ENCODE results near the gene TMPRSS5. TPM values are rescaled to one million over a fixed set of nuclear protein-coding genes. Genes with fewer than 3 reads are reported as not detected.
A peak's percentile ranks its signal among the peaks of the same experiment; 100 is the strongest.
"Not testable (repeated sequence)": the region's sequence is repeated elsewhere in the genome, so short reads cannot be mapped to it uniquely, and the experiment has no call there.

The TMPRSS5 gene
- polyA plus RNA-seq, 4 donors: 0.39 to 0.98 (median 0.78) TPM

DNA sequence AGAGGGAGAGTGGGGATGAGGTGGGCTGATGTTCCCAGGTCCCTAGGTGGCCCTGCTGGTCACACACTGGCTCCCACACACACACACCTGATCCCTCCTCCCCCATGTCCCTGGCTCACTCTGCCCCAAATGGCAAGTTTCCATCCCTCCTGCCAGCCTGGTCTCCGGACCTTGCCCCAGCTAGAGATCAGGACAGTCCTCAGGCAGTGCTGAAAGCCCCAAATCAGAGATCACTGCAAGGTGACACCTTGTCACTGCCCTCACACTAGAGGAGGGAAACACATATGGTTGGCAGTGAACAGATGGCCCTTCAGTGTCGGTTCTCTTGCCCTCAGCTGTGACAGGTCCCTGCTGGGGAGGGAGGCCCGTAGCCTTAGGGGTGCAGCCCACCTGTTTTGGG, 7.6 kb downstream of the TMPRSS5 start:
- no peak for DNase-seq (ENCODE audit: low read depth in 4 of 4, low spot score in 3 of 4)

DNA sequence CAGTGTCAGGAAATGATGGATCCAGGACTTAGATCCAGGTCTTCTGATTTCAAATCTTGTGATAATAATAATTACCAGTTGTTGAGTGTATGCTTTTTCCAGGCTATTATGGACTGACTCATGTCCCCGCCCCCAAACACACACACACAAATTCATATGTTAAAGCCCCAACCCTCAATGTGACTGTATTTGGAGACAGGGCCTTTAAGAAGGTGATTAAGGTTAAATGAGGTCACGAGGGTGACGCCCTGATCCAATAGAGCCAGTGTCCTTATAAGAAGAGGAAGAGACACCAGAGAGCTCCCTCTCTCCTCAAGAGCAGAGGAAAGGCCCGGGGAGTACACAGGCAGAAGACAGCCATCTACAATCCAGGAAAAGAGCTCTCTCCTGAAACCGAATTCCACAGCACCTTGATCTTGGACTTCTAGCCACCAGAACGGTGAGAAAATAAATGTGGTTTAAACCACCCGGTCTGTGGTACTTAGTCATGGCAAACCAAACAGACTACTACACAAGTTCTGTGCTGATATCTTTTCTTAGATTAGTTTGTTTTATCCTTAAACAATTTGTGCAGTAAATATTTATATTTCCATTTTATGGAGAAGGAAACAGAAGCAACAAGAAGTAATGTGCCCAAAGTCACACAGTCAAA, 8.2 kb downstream of the TMPRSS5 start:
- DNase-seq (ENCODE audit: low read depth in 4 of 4, low spot score in 3 of 4): no peak

DNA sequence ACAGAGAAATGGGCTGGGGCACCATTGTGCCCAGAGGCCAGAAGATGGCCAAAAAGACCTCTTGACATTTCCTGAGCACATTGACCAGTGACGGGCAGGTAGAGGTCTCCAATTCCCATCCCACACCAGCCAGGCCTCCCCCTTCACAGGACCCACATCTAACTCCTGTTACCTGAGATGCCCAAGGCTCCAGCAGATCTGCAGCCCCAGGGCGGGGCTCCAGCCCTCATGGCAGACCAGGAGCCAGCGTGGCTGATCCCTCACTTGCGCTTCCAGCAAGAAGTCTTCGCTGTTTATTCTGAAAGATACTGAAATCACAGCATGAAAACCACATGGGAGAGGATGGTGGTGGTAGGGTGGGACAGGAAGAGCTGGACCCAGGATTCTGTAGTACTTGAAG, 9.0 kb downstream of the TMPRSS5 start:
- DNase-seq (ENCODE audit: low read depth in 4 of 4, low spot score in 3 of 4): no peak

DNA sequence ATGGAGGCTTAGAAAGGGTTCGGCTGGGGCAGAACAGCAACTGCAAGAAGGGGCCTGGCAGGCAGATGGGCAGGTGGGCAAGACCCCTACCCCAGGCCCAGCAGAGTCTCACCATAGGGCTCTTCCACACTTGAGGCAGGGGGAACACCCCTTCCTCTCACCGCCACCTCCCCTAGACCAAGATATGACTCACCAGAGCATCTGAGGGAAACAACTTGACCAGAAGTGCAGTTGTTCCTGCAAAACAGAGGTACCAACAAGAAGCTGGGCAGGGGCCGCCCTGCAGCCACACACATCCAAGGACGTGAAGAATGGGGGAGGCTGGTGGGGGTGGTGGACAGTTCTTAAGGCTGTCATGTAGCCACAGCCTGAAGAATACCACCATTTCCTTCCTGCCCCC, 10.9 kb downstream of the TMPRSS5 start:
- no peak for DNase-seq (ENCODE audit: low read depth in 4 of 4, low spot score in 3 of 4)

DNA sequence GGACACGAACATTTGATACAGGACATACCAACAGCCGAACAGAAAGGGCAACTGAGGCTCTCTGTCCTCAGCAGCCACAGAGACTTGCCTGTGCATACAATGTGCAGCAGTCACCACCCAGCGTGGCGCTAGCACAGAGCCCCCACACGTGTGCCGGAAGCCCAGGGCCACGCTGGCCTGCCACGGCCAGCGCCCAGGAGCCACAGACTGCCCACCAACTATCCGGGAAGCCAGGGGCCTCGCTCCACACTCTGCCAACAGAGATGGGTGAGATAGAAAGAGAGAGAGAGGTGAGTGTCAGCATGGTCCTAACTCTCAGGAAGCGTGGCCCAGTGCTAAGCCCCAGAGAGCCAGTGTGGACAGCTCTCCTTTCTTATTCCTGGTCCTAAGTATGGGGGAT, 11.7 kb downstream of the TMPRSS5 start:
- DNase-seq (ENCODE audit: low read depth in 4 of 4, low spot score in 3 of 4): no peak

DNA sequence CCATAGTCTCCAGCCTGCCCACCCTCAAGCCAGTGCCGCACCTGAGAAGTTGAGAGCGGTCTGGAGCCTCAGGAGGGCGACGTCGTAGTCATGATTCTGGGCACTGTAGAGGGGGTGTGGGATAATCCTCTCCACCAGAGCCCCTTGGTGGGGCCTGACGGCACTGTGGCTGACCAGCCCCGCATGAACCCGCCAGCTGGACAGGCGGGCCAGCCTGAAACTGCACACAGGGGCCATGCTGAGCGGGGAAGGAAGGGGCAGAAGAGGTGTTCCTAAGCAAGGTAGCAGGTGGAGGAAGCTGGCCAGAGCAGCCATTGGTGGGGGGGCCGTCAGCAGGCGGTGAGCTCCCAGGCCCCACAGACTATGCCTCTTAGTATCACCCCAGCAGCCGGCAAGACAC, 13.1 kb downstream of the TMPRSS5 start:
- DNase-seq (ENCODE audit: low read depth in 4 of 4, low spot score in 3 of 4): no peak

DNA sequence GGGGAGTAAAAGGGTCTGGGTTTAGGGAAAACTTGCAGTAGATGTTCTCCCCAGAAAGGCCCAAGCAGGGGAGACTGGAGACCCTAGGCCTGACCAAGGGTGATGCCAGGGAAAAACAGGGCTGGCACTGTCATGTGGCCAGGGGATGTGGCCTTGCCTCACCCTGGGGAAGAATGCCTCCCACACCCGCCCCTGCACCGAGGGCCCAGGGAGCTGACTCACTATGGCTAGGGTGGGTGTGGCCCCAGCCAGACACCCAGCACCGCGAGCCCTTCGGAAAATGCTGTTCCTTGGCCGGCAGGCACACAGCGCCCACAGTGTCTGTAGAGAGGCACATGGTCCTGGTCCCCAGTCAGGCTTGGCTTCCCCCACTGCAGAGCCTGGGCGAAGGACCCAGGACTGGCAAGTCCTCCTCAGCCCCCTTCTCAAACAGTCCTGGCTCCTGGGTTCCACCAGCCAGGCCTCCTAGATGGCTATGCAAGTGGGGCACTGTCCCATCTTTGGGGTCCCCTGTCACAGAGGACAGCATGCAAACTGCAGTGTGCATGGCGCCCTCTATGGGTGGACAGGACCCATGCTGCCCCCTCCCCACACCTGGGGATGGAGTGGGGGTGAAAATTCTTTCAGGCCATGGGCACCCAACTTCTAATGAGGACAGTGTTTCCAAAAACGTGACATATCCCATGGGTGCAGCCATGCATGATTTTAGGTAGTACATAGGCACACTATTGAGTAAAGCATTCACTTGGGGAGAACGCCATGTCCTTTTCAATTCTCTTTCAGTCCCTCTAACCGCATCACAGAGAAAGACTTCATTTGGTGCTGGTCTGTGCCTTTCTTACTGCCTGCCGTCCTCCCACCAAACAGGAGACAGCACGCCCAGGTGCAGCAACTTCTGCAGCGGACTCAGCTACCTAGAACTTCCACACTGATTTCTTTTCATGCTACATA, 15.2 kb downstream of the TMPRSS5 start:
- no peak for DNase-seq (ENCODE audit: low read depth in 4 of 4, low spot score in 3 of 4)

DNA sequence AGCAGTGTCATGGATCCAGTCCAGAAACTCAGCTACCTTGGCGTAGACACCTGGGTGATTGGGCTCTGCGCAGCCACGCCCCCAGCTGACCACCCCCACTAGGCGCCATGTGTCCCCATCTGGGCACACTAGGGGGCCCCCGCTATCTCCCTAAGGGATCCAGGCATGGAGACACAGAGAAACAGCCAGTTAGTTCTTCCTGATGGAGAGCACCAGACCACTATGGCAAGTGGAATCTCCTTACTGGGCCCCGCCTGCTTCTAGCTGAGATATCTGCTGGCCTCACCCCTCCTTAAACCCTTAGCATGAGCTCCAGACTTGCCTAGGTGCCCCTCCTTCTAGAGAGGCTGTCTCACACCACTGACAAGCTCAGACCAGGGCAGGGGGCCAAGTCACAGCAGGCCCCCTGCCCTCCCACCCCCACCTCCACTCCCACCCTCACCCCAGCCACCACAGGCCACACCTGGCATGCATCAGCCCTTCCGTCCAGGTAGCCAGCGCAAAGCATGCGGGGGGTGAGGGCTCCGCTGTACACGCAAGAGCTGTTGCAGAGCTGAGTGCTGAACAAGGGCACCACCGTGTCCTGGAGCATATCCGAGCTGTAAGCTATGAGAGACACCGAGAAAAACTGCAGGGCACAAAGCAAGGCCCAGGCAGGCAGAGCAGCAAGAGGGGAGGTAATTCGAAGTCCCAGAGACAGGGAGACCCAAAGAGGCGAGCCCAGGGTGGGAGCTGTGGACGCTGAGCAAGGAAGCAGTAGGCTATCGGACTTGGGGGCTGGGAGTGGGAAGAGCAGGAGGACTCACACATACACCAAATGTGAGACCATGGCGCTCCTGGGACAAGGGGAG, 16.1 kb downstream of the TMPRSS5 start:
- no peak for DNase-seq (ENCODE audit: low read depth in 4 of 4, low spot score in 3 of 4)

DNA sequence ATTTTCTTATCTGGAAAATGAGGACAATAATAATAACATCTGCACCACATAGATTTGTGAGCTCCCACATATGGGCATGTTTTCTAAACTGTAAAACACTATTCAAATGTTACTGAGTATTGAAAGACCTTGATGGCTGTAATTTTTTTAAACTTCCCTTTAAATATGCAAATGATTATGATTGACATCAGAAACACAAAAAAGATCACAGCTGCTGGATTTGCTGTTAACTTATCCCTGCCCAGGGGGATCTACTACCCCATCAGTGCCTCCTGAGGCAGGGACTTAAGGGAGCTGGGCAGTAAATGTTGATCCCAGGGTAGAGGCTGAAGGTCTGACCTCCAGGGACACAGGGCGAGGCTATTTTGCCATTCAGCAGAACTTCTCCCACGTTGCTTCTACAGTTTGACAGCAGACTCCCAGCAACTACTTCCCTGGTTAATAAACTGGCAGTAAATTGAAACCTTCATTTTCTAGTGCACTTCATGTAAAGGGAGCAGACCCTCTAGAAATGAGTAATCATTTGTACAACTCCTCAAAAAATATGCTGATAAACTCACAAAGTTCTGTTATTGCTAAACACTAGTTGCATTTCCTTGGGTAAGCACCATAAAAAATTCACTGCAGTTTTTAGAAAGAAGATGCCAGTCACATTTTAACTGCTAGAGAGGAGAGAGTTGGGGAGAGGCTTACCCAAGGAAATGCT, 20.3 kb downstream of the TMPRSS5 start:
- no peak for DNase-seq (ENCODE audit: low read depth in 4 of 4, low spot score in 3 of 4)

DNA sequence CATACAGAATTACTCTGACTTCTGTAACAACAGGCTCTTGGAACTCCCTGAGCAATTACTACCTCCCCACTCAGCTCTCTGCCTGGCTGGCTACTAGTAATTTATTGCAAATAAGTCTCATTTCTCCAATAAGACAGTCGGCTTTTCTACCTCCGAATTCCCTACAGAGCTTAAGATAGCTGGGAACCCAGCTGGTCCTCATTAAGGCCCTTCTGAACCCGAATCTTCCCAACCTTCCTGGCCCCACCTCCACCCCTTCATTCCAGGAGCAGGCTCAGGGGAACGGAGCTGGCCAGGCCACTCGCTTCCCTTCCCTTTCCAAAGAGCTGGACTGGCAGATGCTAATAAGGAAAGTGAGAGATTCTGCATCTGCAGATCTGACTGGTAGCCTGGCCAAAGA, 21.6 kb downstream of the TMPRSS5 start:
- no peak for DNase-seq (ENCODE audit: low read depth in 4 of 4, low spot score in 3 of 4)

DNA sequence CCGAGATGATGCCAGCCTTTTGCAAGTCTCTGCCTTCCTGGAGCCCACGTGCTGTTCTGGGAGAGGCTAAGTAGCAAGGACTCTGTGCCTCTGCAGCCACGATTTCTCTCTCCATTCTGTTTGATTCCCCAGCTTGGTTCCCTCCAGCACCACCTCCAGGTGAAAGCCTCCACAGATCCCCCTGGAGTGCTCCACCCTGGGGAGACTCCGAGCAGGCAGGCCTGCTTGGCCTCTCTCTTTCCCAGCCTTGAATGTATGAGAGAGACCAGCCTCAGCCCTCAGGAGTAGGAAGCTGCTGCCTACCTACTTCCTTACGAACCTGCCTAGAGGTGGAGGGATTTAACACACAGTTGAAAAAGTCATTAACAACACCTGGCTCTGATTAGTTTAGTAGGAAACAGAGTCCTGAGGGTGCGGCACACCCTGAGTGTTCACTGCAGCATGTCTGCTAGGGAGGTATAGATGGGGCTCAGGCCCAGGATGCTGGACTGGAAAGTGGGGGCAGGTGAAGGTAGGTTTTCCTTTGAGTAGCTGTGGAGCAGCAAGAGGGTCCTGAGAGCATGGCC, 22.5 kb downstream of the TMPRSS5 start:
- no peak for DNase-seq (ENCODE audit: low read depth in 4 of 4, low spot score in 3 of 4)

DNA sequence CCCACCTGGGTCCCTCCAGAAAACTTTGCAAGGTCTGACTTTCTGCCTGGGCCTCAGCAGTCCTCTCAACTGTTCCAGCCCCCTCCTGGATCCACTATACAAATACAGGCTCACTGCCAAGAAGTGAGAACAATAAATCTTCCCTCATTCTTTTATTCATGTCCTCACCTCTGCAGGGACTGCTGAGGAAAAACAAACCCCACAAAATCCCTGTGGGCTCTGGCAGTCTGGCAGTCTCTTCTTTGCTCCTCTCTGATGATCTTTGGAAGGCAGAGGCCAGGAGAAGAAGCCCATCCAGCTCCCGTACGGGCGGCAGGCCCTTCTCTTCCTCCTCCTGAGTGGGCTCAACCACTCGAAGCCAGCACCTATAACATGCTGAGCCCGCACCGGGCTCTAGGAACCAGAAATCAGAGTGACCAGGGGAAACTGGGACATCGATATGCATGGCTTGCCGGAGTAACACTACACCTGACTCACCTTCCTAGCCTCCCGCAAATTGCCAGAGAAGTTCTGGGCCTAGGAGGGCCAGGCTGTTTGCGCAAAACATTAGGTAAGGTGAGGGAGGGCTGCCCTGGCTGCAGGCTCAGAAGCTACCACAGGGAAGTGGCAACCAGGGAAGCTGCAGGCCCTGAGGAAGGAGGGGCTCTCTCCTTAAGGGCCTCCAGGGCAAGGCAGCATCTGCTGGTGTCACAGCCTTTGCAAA, 24.2 kb downstream of the TMPRSS5 start:
- DNase-seq (ENCODE audit: low read depth in 4 of 4, low spot score in 3 of 4): peak in 1 of 4 donors; percentile 64

DNA sequence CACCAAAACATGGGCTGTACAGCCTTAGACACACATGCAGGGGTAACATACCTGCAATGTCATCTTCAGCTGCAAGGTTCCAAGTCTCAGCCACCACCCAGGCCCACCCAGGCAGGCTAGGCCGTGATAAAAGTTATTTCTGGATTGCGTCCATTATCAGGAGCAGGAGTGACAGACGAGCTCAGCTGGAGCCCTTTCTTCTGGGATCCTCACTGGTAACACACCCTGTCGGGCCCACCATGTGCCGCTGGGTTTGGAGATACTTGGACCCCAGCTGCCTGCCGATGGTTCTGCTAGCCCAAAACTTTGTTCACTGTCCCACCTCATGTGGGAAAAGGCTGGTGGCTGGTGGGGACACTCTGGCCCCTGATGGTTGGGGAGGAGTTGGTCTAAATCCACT, 24.8 kb downstream of the TMPRSS5 start:
- no peak for DNase-seq (ENCODE audit: low read depth in 4 of 4, low spot score in 3 of 4)

DNA sequence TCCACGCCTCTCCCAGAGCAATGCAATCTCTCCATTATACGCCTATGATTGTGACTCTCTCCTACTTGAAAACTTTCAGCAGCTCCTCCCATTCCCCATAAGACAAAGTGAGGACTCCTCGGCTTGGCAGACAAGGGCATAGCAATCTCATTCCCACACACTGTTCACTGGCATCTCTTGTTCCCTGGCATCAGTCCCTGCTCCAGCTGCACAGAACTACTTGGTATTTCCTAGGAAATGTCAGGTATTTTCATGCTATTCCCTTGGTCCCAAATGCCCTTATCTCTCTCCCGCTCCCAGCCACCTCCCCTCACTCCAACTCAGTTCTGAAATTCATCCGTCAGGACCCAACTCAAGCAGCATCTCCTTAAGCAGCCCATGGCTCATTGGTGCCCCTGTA, 28.4 kb downstream of the TMPRSS5 start:
- DNase-seq (ENCODE audit: low read depth in 4 of 4, low spot score in 3 of 4): no peak

DNA sequence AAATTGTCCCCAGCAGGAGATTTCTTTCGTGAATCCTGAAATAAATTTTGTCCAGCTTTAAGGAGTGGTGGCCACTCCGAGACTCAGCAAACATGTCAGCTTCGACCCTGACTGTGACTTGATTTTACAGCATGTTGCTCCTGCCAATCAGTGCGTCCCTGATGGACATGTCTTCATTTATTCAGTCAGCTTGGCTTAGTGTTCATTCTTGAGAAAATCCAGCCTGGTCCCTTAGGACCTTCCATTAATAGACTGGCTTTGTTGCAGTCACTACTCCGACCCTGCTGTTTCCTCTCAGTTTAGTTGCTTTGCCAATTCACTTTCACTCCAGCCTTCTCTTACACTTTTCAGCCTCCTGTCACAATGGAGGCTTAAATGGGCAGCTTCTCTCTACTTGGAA, 30.5 kb downstream of the TMPRSS5 start:
- no peak for DNase-seq (ENCODE audit: low read depth in 4 of 4, low spot score in 3 of 4)

DNA sequence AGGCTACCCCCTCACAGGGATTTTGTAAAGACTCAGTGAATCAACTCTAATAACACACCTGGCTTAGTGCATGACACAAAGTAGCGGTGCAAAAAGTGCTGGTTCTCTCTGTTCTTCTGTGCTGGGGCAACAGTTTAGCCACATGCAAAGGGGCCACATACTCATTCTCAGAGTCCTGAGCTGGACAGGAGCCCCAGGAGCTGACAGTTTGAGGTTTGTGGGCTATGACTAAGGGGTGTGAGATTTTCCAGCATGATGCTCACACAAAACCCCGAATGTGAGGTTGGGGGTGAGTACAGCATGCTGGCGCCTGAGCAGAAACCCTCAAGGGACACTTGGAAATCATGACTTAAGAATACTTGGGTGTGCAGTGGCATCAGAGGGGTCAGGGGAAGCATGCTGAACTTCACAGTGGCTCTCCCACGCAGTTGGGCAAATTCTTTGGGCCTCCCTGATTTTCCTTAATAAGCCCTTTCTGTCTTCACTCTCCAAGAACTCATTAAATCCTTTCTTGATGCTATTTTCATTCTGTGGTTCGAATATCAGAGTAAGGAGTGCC, 31.0 kb downstream of the TMPRSS5 start:
- DNase-seq (ENCODE audit: low read depth in 4 of 4, low spot score in 3 of 4): no peak

DNA sequence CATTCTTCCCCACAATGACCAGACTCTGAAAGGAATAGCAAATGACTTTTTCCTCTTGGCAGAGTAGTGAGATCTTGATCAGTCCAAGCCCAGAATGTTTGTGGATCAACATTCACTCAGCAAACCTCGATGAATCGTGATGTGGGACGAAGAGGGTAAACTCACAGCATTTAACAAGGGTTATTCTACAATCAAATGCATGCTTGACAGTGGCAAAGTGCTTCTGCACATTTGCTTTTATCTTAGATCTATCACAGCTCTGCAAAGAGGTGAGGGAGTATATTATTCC, 31.8 kb downstream of the TMPRSS5 start:
- DNase-seq (ENCODE audit: low read depth in 4 of 4, low spot score in 3 of 4): no peak

DNA sequence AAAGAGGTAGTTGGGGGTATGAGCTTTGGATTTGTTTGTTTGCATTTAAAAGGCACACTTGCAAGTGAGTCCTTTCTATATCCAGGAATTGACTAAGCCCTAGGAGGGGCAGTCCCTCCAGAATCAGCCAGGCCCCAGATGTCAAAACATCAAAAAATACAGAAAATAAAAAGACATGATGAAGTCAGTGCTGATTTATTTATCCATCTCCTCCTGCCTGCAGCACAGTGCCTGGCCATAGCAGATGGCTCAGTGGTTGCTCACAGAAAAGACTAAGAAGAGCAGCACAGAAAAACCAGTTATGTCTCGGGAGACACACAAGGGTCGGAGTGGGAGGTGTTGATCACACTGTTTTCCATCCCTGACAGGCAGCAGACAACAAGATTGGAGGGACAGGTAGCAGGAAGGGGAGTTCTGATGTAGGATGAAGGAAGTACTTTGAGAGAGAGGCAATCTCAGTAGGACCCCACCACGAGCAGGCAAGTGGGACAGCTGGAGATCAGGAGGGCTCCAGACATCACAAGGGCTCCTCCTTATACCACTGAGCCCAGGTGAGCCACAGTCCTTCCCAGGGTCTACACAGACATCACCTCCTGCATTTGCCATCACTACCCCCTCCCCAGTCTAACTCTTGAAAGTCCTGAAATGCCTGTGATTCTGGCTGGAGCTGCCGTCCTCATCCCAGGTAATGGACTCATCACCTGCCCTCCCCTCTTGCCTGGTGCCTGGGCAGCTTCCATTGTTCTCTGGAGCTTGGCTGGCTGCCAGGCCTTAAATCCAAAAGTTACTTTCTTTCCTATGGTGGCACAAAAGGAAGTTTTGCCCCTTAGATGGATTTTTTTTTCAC, 32.3 kb downstream of the TMPRSS5 start:
- DNase-seq (ENCODE audit: low read depth in 4 of 4, low spot score in 3 of 4): no peak

DNA sequence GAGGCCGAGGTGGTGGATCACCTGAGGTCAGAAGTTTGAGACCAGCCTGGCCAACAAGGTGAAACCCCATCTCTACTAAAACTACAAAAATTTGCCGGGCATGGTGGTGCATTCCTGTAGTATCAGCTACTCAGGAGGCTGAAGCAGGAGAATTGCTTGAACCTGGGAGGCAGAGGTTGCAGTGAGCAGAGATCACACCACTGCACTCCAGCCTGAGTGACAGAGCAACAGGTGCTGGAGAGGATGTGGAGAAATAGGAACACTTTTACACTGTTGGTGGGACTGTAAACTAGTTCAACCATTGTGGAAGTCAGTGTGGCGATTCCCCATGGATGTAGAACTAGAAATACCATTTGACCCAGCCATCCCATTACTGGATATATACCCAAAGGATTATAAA, 34.2 kb downstream of the TMPRSS5 start:
- not testable (repeated sequence) for DNase-seq (ENCODE audit: low read depth in 4 of 4, low spot score in 3 of 4)
